ENCODE results near the gene HPN.
"Not testable (repeated sequence)": the region's sequence is repeated elsewhere in the genome, so short reads cannot be mapped to it uniquely, and the experiment has no call there.

The HPN gene

DNA sequence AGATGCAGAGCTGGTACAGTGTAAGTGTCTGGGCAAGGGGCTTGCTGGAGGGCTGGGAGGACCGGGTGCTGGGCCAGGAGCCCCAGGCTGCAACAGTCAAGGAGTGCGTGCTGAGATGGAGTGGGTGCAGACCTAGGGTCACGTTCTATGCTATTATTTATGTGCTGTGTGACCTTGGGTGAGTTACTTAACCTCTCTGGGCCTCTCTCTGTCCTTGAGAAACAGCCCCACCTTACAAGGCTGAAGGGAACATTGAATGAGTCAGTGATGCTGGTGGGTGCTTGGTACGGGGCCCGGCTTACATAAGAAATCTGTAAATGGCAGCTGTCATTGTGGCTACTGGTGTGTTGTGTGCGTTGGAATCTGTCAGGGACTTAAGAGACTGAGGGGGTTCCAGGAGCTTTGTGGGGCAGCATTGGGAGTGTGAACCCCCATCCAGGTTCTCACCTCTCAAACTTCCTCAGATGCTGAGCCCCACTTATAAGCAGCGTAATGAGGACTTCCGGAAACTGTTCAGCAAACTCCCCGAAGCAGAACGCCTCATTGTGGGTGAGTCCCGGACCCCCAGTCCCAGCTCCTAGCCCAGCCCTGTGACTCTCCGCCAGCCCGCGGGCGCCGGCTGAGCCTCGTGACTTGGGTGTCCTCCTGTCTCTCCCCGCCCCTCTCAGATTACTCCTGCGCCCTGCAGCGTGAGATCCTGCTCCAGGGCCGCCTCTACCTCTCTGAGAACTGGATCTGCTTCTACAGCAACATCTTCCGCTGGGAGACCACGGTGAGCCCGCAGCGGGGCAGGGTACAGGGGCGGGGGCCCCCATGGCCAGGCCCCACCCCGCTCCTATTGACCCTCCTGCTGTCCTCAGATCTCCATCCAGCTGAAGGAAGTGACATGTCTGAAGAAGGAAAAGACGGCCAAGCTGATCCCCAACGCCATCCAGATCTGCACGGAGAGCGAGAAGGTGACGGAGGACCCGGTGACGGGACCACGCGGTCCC lies 31.8 kb upstream of the HPN start:
- DNase-seq = no peak

DNA sequence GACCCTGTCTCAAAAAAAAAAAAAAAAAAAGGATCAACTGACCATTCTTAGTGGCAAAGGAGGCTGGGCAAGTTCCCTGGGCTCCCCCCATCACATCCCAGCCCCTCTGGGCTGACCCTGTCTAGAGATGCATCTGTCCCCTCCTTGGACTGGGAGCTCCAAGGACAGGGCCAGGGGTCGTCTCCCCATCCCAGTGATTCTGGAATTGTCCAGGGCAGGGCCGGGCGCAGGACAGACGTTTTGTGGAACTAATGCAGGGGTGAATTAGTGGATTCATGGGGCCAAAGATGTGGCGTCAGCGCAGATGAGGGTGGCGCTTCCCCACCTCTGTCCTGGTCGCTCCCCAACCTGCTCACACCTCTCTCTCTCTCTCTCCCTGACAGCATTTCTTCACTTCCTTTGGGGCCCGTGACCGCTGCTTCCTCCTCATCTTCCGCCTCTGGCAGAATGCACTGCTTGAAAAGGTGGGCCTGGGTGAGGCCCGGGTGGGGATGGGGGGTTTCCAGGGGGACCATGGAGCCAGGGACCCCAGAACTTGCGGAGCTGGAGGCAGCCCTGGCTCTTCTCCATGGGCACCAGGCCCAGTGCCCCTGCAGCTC lies 30.3 kb upstream of the HPN start:
- DNase-seq = no peak

GRCh38 chr19:35011737-35012682 lies 29.5 kb upstream of the HPN start:
- DNase-seq = no peak

- DNase-seq = peak in 1 of 3 experiments; percentile 24
These were observed 28.3 kb upstream of the HPN start for GRCh38 chr19:35013041-35013819.

DNA sequence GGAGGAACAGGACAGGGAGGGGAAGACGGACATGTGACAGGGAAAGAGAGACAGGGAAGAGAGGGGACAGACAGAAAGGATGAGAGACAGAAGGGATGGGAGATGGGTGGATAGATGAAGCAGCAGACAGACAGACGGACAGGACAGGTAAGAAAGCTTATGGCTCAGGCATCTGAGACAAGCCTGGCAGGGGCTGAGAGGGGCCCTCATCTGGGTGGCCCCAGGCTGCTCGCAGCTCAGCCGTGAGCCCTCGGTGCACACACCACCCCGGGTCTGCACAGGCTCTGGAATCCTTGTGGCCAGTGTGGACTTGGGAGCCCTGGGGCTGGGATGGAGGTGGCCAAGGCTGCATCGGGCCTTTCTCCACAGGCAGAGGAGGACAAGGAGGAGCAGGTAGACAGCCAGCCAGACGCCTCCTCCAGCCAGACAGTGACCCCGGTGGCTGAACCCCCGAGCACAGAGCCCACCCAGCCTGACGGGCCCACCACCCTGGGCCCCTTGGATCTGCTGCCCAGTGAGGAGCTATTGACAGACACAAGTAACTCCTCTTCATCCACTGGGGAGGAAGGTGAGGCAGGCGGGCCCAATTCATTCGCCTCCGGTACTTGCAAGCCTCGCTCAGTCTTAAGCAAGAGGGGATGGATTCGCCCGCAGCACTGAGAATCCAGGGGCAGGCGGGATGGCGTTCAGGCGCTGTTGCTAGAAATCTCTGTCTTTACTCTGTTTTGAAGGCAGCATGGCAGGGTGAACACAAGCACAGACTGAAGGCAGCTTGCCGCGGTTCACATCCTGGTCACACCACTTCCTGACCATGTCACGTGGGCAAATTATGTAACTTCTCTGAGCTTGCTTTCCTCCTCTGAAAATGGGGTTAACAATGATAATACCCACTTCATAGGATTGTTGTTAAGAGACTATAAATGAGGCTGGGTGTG lies 27.4 kb upstream of the HPN start:
- DNase-seq = no peak

- DNase-seq = not testable (repeated sequence)
These were observed 26.7 kb upstream of the HPN start for GRCh38 chr19:35014774-35015173.

DNA sequence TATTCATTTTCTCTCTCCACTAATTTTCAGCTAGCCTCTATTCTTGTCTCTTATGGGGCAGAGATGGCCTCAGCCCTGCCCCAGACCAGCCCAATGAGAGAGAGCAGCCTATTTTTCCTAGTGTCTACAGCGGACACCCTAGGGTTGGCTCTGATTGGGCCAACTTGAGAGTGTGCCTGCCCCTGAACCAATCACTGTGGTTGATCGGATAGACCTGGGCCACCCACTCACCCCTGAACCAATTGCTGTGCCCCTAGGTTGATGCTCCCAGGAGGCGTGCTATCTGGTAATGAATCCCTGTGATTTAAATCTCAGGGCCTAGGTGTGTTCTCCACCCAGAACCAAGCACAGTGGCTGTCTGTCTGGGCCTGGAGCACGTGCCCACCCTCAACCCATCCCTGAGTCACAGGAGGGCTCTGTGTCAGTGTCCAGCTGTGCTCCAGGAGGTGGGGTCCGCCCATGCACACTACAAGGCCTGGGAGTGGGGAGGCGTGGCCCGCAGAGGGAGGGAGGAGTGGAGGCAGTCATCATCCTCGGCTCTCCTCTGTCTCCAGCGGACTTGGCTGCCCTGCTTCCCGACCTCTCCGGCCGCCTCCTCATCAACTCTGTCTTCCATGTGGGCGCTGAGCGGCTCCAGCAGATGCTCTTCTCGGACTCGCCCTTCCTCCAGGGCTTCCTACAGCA lies 26.1 kb upstream of the HPN start:
- DNase-seq = no peak

DNA sequence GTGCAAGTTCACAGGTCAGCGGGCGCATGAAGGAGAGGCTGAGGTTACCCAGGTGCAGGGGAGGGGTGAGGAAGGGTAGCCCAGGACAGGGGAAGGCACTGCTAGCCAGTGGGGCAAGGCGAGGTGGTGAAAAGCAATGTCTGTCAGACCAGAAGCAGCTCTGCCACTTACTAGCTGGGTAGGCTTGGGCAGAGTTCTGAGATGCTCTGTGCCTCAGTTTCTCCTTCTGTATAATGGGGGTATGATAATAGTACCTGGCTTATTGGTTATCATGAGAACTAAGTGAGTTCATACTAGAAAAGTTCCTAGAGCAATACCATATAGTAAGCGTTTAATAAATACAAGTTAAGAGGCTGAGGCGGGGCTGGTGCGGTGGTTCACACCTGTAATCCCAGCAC lies 25.6 kb upstream of the HPN start:
- no peak for DNase-seq

DNA sequence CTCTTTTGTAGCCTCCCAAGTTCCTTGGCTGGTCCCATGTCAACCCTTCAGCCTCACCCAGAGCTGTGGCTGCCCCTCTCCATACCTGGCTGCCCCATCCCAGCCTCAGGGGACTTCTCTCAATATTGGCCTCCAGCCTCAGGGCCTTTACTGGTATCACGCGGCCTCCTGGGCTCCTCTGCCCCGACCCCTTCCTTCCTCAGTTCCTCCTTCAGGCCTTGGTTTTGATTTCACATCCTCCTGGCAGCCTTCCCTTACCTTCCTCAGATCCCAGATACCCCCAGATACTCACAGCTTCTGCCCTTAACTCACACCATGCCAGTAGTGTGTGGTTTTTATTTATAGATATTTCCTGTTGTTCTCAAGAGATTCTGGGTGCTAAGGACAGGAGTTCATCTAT lies 24.0 kb upstream of the HPN start:
- DNase-seq = no peak

- no peak for DNase-seq
These were observed 23.1 kb upstream of the HPN start for GRCh38 chr19:35018379-35018778.

DNA sequence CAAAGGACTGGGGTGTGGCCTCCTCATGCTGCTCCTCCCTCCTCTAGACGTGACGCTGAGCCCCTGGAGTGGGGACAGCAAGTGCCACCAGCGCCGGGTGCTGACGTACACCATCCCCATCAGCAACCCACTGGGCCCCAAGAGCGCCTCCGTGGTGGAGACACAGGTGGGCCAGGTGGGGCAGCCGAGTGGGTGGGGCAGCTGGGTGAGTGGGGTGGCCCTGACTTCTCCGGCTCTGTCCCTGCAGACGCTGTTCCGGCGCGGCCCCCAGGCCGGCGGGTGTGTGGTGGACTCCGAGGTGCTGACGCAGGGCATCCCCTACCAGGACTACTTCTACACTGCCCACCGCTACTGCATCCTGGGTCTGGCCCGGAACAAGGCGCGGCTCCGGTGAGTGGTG lies 22.4 kb upstream of the HPN start:
- DNase-seq = no peak

DNA sequence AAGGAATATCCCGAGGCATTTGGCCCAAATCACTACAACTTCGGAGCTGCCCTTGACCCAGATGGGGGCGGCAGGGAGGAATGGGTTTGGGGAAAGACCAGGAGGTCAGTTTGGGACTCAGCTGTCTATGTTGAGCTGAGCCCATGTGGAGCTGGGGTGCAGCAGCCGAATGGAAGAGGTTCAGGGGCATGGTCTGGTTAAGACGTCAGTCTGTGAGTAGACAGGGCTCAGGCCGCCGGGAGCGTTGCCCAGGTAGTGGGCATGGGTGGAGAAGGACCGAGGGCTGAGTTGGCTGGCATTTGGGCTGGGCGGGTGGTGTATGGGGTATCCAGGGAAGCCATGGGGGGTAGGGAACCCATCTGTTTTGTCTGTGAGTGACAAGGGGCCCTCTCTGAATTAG lies 20.5 kb upstream of the HPN start:
- DNase-seq = no peak

DNA sequence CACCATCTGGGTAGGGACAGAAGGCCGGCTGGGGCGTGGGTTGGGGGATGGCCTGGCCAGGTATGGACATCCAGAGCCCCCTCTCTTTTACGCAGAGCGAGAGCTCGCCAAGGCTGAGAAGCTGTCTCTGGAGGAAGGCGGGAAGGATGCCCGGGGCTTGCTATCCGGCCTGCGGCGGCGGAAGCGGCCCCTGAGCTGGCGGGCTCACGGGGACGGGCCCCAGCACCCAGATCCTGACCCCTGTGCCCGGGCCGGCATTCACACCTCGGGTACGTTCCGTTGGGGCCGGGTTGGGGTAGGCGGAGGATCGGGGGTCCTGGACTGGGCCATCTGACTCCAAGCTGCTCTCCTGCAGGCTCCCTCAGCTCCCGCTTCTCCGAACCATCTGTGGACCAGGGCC lies 19.9 kb upstream of the HPN start:
- DNase-seq = no peak

DNA sequence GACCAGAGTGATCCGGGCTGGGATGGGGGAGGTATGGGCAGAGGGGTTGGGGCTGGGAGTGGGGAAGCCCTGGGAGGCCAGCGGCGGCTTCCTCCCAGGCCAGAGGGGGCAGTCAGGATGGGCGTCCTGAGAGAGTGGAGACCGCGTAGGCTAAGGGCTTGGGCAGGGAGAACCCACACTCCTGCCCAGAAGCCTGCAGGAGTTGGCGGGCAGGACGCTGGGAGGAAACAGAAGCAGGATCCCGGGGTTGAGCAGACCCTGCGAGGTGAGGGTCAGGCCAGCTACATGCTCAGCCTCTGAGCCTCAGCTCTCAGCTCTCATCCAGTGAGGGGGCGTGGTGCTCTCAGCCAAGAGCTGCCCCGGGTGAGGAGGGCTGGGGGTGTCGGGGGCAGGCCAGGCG lies 19.1 kb upstream of the HPN start:
- DNase-seq = no peak

- no peak for DNase-seq
These were observed 18.1 kb upstream of the HPN start for GRCh38 chr19:35023428-35023827.

GRCh38 chr19:35024095-35024494 lies 17.4 kb upstream of the HPN start:
- DNase-seq = no peak

GRCh38 chr19:35025969-35026368 lies 15.6 kb upstream of the HPN start:
- DNase-seq = no peak

- DNase-seq = no peak
These were observed 15.1 kb upstream of the HPN start for GRCh38 chr19:35026418-35026817.

DNA sequence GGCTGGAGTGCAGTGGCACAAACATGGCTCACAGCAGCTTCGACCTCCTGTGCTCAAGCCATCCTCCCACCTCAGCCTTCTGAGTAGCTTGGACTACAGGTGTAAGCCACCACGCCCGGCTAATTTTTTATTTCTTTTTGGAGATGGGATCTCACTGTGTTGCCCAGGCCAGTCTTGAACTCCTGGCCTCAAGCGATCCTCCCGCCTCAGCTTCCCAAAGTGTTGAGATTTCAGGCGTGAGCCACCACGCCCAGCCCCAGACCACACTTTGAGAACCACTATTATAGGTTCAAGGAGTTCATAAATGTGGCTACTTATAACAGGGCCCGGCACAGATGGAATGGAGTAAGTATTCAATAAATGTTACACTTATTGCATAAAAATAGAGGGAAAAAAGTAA lies 14.5 kb upstream of the HPN start:
- DNase-seq = no peak

- no peak for DNase-seq
These were observed 13.5 kb upstream of the HPN start for GRCh38 chr19:35027851-35028599.

All from NCI-H1417 (cell line).